GM18873 (cell line): ENCODE data around the gene FGA.
"Not testable (repeated sequence)": the region's sequence is repeated elsewhere in the genome, so short reads cannot be mapped to it uniquely, and the experiment has no call there.

Experiments
- ATAC-seq: cut with Tn5 transposase; IDR thresholded peaks from one replicate; pipeline ENCODE4 v1.9.1; 2021; ENCODE audit warnings: mild to moderate bottlenecking, moderate library complexity, moderate number of reproducible peaks; ENCODE audit not compliant: unreplicated experiment, low FRiP score

Gene FGA

DNA sequence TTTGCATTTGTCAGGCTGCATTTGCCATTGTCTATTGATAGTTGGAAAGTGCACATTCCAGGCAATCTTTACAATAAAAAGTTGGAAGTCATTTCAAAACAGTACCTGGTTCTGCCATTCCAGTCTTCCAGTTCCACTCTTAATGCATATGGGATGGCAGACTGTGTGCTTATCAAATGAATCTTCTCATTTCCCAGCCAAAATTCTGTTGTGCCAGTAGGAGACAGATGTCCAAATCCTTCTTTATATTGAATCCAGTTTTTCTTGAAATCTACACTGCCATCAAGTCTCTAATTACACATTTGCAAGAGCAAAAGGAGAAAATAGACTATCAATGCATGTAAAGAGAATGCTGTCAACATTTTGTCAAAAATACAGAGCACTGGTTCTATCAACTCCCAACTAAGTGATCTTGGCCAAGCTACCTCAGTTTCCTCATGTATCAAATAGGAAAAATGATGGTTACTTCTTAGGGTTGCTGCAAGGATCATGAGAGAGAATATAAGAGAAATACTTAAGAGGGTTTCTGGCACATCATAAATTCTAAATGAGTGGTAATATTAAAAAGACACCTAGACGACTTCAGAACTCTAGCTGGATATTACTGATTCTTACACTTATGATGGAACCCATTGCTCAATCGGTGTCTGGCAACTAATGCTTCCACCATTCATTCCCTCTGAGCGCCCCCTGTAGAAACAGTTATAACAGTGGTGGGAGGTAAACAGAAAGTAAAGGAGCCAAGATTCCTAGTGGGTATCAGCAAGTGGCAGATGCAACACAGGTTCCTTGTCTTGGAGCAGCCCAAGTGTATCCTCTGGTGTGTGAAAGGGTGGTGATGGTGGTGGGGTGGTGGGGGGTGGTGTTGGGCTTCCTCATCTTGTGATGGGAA lies 18.1 kb upstream of the FGA start:
- ATAC-seq, result no peak

DNA sequence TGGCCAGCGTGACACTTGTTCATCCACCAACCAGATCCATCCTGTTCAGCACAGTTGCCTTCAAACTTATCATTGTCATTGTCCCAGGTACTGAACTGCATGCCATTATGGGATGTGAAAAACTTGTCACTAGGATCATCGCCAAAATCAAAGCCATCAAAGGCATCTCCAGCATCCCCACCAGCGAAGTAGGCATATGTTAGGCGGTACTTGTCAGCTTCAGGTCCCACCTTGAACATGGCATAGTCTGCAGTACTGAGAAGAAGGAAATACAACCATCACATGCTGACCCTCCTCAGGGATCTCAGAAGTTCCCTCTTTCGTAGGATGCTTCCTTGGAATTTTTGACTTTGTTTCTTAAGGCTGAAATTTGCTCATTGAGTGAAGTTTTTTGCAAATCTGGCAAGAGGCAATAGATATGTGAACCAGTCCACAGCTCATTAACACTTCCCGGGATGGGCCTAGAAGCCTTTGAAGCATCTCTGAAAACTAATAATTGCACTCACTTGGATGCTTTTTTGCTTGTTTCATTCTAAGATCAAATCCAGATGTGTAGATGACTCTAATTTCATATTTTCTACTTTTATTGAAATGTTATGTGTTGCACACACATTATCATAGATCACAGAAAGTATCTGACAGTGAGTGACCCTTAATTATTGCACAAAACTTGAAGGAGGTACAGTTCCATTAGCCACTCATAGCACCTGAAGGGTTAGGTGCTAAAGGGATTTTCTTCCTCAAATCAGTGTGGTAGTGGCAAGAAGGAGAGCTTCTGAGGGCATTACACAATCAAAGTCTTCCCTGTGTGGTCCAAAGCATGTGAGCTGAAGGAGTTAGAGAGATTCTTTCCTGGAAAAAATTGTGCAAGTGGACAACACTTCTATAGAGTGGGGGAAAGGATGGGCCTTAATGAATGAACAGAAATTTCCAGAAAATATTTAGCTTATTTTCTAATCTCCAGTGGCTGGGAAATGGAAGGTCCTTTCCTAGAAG lies 16.5 kb upstream of the FGA start:
- ATAC-seq, result no peak

DNA sequence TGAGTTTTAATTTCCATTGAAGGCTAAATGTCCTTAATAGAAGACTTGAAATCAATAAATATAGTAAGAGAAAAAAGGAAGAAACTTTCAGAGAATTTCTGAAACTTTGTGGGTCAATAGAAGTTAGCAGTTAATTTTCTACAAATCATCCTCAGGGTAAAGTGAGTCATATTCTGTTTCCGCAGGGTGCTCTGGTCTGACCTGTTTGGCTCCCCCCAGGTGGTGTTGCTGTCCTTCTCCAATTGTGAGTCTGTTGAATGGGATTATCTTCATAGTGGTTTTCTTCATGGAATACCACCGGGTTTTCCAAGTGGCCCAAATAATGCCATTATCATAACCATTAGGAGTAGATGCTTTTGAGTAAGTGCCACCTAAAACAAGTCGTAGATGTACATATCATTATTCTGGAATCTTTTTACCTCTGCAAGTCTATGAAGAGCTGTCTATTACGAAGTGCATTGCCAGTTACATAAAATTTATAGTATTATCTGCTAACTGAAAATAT lies 14.2 kb upstream of the FGA start:
- ATAC-seq, result no peak

DNA sequence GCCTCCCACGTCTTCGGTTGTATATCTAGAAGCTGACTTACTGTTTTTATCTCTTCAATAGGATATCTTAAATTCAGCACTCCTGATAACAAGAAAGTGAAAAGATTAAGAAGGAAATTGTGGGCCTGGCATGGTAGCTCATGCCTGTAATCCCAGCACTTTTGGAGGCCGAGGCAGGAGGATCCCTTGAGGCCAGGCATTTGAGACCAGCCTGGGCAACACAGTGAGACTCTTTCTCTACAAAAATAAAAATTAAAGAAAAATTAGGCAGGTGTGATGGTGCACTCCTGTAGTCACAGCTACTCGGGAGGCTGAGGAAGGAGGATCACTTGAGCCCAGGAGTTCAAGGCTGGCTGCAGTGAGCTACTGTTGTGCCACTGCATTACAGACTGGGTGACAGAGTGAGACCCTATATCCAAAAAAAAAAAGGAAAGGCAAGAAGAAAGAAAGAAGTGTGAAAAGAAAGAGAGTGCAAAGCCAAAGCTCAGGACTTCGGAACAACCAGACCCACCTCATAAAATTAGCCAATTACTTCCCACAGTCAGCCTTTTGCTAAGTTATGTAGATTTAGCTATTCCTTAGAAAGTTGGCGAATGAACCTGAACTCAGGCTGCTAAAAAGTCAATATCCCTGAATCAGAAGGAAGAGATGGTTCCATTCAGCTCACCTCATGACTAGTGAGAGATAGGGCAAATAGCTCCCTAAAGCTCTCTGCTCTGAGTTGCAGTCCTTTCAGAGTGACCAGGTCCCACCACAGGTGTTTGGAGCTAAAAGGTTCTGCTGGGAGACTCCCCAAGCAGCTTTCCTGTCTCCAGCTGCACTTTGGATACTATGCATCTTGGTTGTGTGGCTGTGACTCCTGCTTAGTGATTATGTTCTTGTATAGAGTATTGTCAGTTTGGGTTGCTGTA lies 12.7 kb upstream of the FGA start:
- no peak for ATAC-seq

GRCh38 chr4:154602404-154603020 lies 12.0 kb upstream of the FGA start:
- no peak for ATAC-seq

DNA sequence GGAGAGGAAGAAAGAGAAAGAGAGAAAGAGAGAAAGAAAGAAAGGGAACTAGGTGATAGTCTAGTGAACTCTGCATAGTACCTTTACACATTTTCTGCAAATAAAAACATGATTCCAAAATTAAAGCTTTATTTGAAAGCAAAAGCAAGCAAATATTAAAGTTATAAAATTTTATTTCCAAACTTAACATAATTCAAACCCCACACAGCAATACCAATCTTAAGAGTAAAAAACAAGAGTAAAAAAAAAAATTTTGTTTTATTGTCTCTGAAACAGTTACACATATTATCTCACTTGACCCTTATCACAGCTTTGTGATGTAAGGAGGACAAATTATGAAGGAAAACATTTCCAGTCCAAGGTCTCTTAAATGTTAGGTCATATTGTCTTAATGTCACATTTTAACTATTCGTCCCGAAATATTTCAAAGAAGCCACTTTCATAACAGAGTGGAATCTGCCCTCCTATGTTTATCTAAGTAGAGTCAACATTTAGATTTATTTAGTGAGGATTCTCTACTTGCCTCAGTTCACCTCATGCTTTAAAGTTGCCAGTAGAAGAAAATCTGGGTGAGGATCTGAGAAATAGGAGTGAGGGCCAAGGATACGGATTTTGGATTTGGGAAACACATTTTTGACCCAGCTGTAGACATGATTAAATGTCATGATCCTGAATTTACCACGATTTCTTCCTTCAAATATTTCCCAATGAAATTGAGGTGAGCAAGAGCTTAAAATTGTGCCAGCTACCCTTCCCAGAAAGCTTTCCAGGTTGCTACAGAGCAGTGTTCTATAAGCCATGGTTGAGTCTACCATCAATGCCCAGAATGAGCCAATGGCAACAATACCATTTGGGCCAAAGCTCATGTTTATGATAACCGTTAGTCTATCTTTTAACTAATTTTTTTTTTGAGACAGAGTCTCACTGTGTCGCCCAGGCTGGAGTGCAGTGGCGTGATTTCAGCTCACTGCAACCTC lies 7.5 kb upstream of the FGA start:
- no peak for ATAC-seq

GRCh38 chr4:154597281-154597680 lies 6.7 kb upstream of the FGA start:
- ATAC-seq, result not testable (repeated sequence)

- no peak for ATAC-seq
Observed at GRCh38 chr4:154595807-154596206, 5.3 kb upstream of the FGA start.

GRCh38 chr4:154594343-154594742 lies 3.8 kb upstream of the FGA start:
- ATAC-seq, result not testable (repeated sequence)

DNA sequence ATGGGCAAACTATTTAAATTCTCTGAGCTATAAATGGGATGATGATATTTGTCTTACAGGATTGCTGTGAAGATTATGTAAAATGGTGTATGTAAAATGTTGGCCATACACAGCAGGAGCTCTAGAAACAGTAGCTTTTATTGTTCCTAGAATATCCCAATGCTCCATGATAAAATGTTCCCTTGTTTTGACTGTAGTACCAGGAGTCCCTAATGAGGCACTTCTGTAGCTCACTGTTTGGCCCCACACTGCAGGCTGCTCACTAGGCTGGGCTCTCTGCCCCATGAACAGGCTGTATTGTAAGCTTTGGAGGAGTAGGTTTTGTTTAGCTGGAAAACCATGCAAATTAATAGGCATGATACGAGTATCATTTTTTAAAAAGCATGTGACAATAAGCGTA lies 3.3 kb upstream of the FGA start:
- ATAC-seq, result no peak

DNA sequence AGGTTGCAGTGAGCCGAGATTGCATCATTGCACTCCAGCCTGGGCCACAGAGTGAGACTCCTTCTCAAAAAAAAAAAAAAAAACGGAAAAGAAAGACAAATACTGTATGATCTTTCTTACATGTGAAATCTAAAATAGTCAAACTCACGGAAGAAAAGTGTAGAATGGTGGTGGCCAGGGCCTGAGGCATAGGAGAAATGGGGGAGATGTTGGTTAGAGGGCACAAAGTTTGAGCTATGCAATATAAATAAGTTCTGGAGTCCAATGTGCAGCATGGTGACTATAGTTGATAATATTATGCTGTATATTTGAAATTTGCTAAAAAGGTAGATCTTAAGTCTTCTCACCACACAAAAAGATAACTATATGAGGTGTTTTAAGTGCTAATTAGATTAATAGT lies 1.3 kb upstream of the FGA start:
- ATAC-seq, result no peak

GRCh38 chr4:154589296-154590197 lies 995 bp downstream of the FGA start:
- ATAC-seq, result no peak

- ATAC-seq, result no peak
Observed at GRCh38 chr4:154588198-154588597, 2.3 kb downstream of the FGA start.

DNA sequence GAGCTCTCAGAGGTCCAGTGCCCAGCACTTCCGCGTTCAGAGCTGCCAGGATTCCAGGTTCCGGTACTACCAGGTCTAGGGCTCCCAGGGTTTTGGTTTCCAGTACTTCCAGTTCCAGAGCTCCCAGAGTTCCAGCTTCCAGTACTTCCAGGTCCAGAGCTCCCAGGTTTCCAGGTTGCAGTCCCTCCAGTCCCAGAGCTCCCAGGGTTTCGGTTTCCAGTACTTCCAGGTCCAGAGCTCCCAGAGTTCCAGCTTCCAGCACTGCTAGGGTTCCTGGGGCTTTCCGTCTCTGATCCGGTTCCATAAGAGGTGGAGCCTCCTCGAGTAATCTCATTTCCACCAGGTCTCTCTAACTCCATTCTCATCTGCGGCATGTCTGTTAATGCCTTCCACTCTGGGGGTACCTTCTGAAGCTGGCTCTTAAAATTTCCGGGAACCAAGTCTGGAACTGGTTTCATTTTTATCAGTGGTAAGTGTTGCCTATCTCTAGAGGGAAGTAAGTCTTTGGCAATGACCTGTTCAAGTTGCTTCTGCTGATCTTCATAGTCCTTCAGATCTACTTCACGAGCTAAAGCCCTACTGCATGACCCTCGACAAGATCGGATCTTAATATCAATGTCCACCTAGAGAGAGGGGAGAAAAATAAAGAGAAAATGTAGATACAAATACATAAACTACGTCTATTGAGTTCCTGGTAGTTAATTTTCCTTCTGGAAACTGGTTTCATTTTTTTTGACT lies 4.1 kb downstream of the FGA start:
- ATAC-seq, result no peak

DNA sequence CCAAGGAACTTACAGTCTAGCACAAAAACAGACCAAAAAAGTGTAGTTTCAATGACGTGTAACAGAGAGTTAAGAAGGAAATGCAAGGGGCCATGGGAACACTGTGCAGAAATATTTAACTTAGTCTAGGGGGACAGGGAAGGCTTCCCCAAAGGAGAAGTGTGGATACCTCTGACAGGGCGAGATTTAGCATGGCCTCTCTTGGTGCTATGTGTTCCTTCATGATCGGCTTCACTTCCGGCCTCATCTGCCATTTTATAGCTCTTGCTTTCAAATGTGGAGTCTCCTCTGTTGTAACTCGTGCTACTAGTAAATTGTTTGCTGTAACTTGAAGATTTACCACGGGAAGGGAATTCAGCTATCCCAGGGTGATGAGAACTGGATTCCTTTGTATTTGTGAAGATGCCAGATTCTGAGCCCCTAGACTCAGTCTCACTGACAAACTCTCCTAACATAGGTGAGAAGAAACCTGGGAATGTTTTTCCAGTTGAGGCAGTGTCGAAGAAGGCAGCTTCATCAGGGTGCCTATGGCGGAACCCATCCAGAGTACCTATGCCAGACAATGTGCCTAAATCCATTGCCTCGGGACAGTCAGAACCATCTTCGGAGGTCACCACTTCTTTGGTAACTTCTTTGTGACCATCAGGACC lies 5.0 kb downstream of the FGA start:
- no peak for ATAC-seq

GRCh38 chr4:154584259-154584658 lies 6.3 kb downstream of the FGA start:
- ATAC-seq, result no peak
